Endothelial cell of umbilical vein (primary cell): ENCODE measurements around the gene NCK2.

Experiments used
- EZH2 ChIP-seq: IDR thresholded peaks from 2 replicates; pipeline ENCODE4 v1.6.1; 2012; ENCODE audit warnings: borderline replicate concordance, low read depth, mild to moderate bottlenecking, moderate library complexity, low read length, inconsistent platforms; ENCODE audit not compliant: severe bottlenecking
- FOS ChIP-seq: IDR thresholded peaks from 2 replicates; pipeline ENCODE4 v1.6.1; 2011; ENCODE audit warnings: mild to moderate bottlenecking, low read length, moderate library complexity, borderline replicate concordance; ENCODE audit not compliant: insufficient read depth
- JUN ChIP-seq: IDR thresholded peaks from 2 replicates; pipeline ENCODE4 v1.6.1; 2011; ENCODE audit warnings: borderline replicate concordance, low read depth; ENCODE audit not compliant: insufficient read length, insufficient read depth
- MAX ChIP-seq: IDR thresholded peaks from 2 replicates; pipeline ENCODE4 v1.6.1; 2011; ENCODE audit not compliant: insufficient read depth, insufficient read length
- MYC ChIP-seq: IDR thresholded peaks from one replicate; pipeline ENCODE4 v1.6.1; 2011; ENCODE audit warnings: mild to moderate bottlenecking, low read depth, low read length
- POLR2A ChIP-seq: IDR thresholded peaks from 2 replicates; pipeline ENCODE4 v1.6.1; 2012; ENCODE audit warnings: low read depth, mild to moderate bottlenecking, control low read depth, low read length
- POLR2AphosphoS5 ChIP-seq: IDR thresholded peaks from 2 replicates; pipeline ENCODE4 v1.6.1; 2012; ENCODE audit warnings: low read depth, mild to moderate bottlenecking, control low read depth, low read length, moderate library complexity; ENCODE audit not compliant: insufficient read depth
- TF ChIP-seq, protein P1 (sequence below), 2 donors: IDR thresholded peaks; 1 replicate in 1 of 2; 2 replicates in 1 of 2; pipeline ENCODE4 v1.5.1; 2011; ENCODE audit warnings: low read length in 2 of 2, mild to moderate bottlenecking in 2 of 2, moderate library complexity in 2 of 2, control low read depth in 1 of 2, inconsistent platforms in 1 of 2, low read depth in 1 of 2; ENCODE audit not compliant: insufficient read depth in 1 of 2; ENCODE audit errors: extremely low read depth in 1 of 2

DNA sequence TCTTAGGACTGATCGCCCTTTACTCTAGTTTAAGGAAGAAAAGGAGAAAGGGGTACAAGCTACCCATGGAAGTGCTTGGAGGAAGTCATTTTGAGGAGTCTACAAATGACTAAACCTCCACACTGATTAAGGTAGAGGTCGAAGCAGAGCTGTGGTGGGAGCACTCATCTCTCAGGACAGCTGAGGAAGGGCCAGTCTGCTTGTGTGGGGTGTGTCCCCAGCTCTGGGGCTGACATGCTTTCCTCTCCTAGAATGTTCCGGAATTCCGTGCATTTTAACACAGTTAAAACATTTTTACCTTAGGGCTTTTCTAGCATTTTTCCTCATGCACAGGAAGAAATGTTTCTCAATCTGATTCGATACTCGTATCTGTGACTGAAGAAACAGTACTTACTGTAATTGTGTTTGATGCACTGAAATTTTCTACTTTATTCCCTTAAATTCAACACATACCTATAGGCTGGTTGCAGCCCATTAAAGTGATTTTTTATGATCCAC, 135.1 kb downstream of the NCK2 start:
- TF ChIP-seq, protein P1, sequence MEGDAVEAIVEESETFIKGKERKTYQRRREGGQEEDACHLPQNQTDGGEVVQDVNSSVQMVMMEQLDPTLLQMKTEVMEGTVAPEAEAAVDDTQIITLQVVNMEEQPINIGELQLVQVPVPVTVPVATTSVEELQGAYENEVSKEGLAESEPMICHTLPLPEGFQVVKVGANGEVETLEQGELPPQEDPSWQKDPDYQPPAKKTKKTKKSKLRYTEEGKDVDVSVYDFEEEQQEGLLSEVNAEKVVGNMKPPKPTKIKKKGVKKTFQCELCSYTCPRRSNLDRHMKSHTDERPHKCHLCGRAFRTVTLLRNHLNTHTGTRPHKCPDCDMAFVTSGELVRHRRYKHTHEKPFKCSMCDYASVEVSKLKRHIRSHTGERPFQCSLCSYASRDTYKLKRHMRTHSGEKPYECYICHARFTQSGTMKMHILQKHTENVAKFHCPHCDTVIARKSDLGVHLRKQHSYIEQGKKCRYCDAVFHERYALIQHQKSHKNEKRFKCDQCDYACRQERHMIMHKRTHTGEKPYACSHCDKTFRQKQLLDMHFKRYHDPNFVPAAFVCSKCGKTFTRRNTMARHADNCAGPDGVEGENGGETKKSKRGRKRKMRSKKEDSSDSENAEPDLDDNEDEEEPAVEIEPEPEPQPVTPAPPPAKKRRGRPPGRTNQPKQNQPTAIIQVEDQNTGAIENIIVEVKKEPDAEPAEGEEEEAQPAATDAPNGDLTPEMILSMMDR (IDR thresholded peaks at IDR 0.05; ENCODE audit: extremely low read depth in 1 of 2, insufficient read depth in 1 of 2, low read depth in 1 of 2, low read length in 2 of 2) = no peak
- TF ChIP-seq POLR2A (no peak), POLR2AphosphoS5 (no peak), EZH2 (no peak), JUN (no peak), MAX (no peak), MYC (no peak), FOS (no peak)
